Measurements from ENCODE around the gene TMIE.

The TMIE gene

DNA sequence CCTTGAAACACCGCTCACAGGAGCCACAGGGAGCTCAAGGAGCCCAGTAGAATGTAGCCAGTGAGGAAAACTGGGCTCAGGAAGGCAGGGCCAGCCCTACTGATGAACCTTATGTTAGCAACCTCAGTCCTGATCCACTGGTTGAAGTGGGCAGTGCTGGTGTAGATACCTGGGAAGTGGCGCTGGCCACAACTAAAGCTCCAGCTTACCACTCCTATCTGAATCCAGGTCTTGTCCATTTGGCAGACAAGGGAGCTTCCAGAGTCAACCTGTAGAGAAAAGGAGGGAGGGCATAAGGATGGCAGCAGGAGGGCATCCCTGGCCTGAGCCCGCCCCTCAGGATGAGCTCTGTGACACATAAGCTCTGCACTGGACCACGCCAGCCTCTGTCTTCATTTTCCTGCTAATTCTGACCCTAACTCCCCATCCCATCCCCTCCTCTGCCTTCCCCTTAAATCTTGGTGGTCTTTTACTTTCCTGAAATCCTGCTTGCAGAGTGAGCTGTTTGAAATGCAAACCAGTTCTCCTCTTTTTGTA, 18.6 kb downstream of the TMIE start:
- Histone ChIP-seq H3K27me3 (no peaks in the 10 kb centered on the region), H3K9me3 (no peaks in the 10 kb centered on the region), H3K4me2 (no peak overlapping the region), H4K20me1 (no peaks in the 10 kb centered on the region), H3K27ac (no peak overlapping the region), H3K4me1 (peaks cover 10% of the 10 kb centered on the region), H3K9ac (no peak overlapping the region), H3K4me3 (no peak overlapping the region), H3K36me3 (no peaks in the 10 kb centered on the region)
- TF ChIP-seq Cebpa-rat (IDR thresholded peaks at IDR 0.05), result no peak

DNA sequence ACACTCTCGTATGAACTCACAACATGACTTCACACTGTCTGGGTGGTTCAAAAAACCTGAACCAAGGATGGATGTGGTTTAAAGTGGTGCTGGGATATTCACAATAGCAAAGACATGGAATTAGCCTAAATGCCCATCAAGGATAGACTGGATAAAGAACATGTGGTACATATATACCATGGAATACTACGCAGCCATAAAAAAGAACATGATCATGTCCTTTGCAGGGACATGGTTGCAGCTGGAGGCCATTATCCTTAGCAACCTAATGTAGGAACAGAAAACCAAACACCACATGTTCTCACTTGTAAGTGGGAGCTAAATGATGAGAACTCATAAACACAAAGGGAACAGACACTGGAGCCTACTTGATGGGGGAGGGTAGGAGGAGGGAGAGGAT, 19.8 kb downstream of the TMIE start:
- Histone ChIP-seq H4K20me1 (no peaks in the 10 kb centered on the region), H3K4me1 (peaks cover 9% of the 10 kb centered on the region), H3K4me3 (no peak overlapping the region)

DNA sequence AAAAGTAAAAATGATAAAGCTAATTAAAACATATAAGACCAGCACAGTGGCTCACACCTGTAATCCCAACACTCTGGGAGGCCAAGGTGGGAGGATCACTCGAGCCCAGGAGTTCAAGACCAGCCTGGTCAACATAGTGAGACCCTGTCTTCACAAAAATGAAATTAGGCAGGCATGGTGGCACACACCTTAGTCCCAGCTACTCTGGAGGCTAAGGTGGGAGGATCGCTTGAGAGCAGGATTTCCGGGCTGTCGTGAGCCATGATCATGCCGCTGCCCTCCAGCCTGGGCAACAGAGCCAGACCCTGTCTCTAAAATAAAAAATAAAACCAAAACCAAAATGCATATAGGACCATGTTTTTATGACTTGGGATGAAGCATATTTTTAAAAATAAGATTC, 21.3 kb downstream of the TMIE start:
- TF ChIP-seq Cebpa-rat (IDR thresholded peaks at IDR 0.05), result no peak
- no peak overlapping the region for H3K27ac ChIP-seq
- H3K9ac ChIP-seq, result no peak overlapping the region
- no peaks in the 10 kb centered on the region for H4K20me1 ChIP-seq
- H3K36me3 ChIP-seq, result no peaks in the 10 kb centered on the region
- no peaks in the 10 kb centered on the region for H3K27me3 ChIP-seq
- no peak overlapping the region for H3K4me3 ChIP-seq
- no peak overlapping the region for H3K4me2 ChIP-seq
- H3K4me1 ChIP-seq, result no peaks in the 10 kb centered on the region
- no peaks in the 10 kb centered on the region for H3K9me3 ChIP-seq

More for the DNA sequence above, 19.8 kb downstream of the TMIE start:
- no peak overlapping the region for H3K4me2 ChIP-seq
- H3K27me3 ChIP-seq, result no peaks in the 10 kb centered on the region
- no peaks in the 10 kb centered on the region for H3K9me3 ChIP-seq
- no peaks in the 10 kb centered on the region for H3K36me3 ChIP-seq
- TF ChIP-seq Cebpa-rat (IDR thresholded peaks at IDR 0.05), result no peak
- no peak overlapping the region for H3K27ac ChIP-seq
- no peak overlapping the region for H3K9ac ChIP-seq

DNA sequence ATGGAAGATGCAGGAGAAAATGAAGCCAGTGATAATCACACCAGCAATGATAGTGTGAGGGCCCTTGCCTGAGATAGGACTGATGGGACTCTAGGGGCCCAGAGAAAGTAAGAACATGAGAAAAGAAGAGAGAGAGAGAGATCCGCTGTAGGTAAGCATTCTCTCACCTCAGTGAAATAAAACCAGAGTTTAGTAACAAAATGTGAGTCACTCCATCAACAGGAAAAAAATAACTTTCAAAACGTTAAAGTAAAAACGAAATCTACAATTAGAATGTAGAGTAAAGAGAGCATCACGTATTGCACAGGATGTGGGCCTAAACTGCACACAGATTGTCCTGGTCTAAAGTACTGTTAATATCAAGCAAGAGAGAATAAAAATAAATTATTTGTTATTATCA, 23.2 kb downstream of the TMIE start:
- H3K4me1 ChIP-seq, result no peaks in the 10 kb centered on the region
- no peaks in the 10 kb centered on the region for H3K27me3 ChIP-seq
- H3K9ac ChIP-seq, result no peak overlapping the region
- no peaks in the 10 kb centered on the region for H4K20me1 ChIP-seq
- H3K9me3 ChIP-seq, result no peaks in the 10 kb centered on the region
- no peak overlapping the region for H3K4me3 ChIP-seq
- H3K4me2 ChIP-seq, result no peak overlapping the region
- TF ChIP-seq Cebpa-rat (IDR thresholded peaks at IDR 0.05), result no peak
- H3K36me3 ChIP-seq, result no peaks in the 10 kb centered on the region
- H3K27ac ChIP-seq, result no peak overlapping the region

DNA sequence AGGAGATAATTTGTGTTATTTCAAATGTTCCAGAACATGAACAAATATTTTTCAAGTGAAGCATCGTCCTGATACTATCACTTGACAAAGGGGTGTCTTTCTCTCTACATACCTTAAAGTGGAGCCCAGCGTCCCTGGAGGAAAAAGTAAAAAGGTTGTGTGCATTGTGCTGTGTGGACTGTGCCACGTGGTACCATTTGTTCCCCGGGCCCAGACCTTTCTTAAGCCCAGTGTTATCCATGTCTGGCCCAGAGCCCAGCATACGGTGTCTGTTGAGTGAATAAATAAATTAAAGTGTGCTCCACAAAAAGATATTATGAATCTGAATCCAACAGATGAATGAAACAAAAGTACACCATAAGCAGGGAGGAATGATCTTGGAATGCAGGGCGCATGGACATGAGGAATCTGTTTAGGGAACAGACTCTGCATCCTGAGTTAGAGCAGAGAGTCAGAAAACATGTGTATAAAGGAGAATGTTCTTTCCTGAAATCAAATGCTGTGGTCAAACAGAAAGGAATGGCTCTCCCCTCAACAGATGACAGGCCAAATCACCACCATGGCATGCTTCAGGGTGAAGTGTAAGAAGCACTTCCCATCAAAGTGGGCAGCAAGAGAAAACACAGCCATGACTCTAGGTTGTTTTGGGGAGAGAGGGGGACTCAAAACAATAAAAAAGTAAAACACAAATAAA, 24.6 kb downstream of the TMIE start:
- Histone ChIP-seq H3K27ac (no peak overlapping the region), H3K36me3 (no peaks in the 10 kb centered on the region), H3K4me1 (no peaks in the 10 kb centered on the region), H3K4me2 (no peak overlapping the region), H3K27me3 (no peaks in the 10 kb centered on the region), H3K4me3 (no peak overlapping the region), H3K9me3 (no peaks in the 10 kb centered on the region), H3K9ac (no peak overlapping the region), H4K20me1 (no peaks in the 10 kb centered on the region)
- no peak for TF ChIP-seq Cebpa-rat (IDR thresholded peaks at IDR 0.05)

DNA sequence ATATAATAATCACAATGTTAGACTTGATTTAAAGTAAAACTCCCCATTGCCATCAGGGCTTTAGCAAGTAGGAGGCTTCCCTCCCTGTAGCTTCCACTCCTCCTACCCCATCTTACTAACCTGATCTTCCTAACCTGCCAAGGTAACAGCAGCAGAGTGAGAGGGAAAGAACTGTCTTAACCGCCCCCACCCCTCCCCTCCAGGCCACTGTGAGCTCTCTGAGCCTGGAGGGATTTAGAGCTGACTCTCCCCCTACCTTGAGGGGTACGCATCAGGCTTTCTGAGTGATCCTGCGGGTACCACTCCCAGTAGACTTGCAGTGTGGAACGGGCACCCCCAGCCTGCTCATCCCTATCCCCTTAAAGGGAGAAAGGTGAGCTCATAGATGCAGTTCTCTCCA, 27.8 kb downstream of the TMIE start:
- Histone ChIP-seq H3K27me3 (no peaks in the 10 kb centered on the region), H3K4me3 (no peak overlapping the region), H3K36me3 (no peaks in the 10 kb centered on the region), H3K9me3 (no peaks in the 10 kb centered on the region), H3K9ac (no peak overlapping the region), H4K20me1 (no peaks in the 10 kb centered on the region), H3K4me2 (no peak overlapping the region), H3K4me1 (no peaks in the 10 kb centered on the region), H3K27ac (no peak overlapping the region)
- no peak for TF ChIP-seq Cebpa-rat (IDR thresholded peaks at IDR 0.05)

DNA sequence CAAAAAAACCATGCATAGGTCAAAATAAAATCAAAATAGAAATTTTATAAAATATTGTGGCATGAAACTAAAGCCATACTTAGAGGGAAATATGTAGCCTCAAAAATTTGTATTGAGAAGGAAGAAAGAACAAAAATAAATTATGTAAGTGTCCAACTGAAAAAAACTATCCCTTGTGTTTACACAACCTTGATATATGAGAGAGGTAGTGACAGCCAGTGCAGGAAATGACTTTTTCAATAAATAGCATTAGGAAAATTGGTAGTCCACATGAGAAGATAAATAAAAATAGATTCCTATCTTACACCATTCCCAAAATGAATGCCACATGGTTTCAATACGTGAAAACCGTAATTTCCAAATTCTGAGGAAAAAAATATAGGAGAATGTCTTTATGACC, 29.6 kb downstream of the TMIE start:
- Histone ChIP-seq H3K27ac (no peak overlapping the region), H4K20me1 (no peaks in the 10 kb centered on the region), H3K4me2 (no peak overlapping the region), H3K36me3 (no peaks in the 10 kb centered on the region), H3K4me1 (no peaks in the 10 kb centered on the region), H3K9me3 (no peaks in the 10 kb centered on the region), H3K4me3 (no peak overlapping the region), H3K9ac (no peak overlapping the region), H3K27me3 (no peaks in the 10 kb centered on the region)
- no peak for TF ChIP-seq Cebpa-rat (IDR thresholded peaks at IDR 0.05)

DNA sequence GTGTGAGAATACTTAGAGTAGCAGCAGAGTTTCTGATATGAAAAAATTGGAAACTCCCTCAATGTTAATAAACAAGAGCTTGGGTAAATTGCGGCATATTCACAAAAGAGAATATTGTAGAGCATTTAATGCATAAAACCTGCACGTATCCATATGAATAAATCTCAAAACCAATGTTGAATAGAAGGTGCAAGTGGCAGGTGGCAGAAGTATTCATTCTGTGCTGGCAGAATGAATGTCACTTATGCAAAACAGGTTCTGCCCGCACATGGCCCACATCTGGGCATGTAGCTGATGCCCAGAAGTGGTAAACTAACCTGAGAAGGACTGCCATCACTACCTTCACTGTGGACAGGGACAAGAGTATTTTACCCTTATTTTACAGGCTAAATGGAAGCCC, 30.6 kb downstream of the TMIE start:
- Histone ChIP-seq H3K4me3 (no peak overlapping the region), H3K4me2 (no peak overlapping the region), H3K27me3 (no peaks in the 10 kb centered on the region), H3K9ac (no peak overlapping the region), H3K27ac (no peak overlapping the region), H3K36me3 (no peaks in the 10 kb centered on the region), H3K4me1 (no peaks in the 10 kb centered on the region), H3K9me3 (no peaks in the 10 kb centered on the region), H4K20me1 (no peaks in the 10 kb centered on the region)
- TF ChIP-seq Cebpa-rat (IDR thresholded peaks at IDR 0.05), result no peak

DNA sequence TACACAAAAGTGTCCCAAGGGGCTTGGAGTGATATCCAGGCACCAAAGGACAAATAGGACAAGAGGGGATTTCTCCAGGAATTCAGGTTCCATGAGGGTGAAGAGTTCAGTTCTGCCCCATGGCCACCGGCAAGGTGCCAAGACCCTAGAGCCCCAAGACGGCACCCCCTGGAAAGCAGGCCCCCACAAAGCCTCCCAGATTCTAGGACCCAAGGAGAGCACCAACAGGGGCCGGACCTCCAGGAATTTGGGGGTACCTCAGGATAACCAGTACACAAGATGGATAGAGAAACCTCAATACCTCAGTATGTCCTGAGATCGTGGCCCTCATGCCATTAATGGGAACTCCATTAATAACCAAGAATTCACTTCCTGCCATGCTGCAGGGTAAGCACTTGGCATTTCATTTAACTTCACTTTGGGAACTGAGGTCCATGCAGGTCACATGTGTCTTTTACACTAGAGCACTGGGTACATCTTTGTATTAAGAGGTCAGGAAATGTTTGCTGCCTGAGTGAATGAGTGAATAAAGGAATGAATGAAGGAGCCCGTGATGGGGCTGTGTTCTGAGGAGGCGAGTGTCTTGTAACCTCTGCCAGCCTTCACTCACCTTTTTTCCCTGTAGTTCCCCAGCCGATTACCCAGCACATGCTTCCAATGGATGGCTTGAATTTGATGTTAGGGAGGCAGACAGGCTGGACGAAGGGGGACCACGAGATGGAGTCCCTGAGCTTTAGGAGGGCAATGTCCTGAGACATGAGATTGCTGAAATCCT, 32.0 kb downstream of the TMIE start:
- Histone ChIP-seq H4K20me1 (no peaks in the 10 kb centered on the region), H3K9ac (no peak overlapping the region), H3K4me2 (no peak overlapping the region), H3K27ac (no peak overlapping the region), H3K4me3 (no peak overlapping the region), H3K27me3 (no peaks in the 10 kb centered on the region), H3K4me1 (no peaks in the 10 kb centered on the region; the same call in 1 of the 2 replicates), H3K36me3 (no peaks in the 10 kb centered on the region), H3K9me3 (no peaks in the 10 kb centered on the region)
- TF ChIP-seq Cebpa-rat (IDR thresholded peaks at IDR 0.05), result no peak

DNA sequence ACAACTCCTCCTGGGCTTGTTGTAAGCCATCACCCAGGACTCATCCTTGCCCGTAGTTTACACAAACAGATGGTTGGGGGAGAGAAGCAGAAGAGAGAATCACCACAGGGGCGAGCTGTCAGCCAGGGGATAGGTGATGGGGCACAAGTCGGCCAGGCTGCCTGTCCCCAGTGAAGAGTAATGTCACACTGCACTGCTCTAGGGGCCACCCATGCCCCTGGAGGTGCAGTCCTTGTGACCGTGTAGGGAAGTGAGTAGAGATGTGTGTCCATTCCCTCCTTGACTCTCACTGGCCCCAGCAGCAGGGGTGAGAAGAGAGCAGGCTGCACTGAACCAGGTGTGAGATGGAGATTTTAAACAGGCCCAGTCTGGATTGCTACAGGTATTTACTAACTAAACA, 33.6 kb downstream of the TMIE start:
- Histone ChIP-seq H3K9me3 (no peaks in the 10 kb centered on the region), H3K36me3 (no peaks in the 10 kb centered on the region), H3K9ac (no peak overlapping the region), H3K4me2 (no peak overlapping the region), H3K4me1 (no peaks in the 10 kb centered on the region; the same call in 1 of the 2 replicates), H4K20me1 (no peaks in the 10 kb centered on the region), H3K4me3 (no peak overlapping the region), H3K27ac (no peak overlapping the region), H3K27me3 (no peaks in the 10 kb centered on the region)
- no peak for TF ChIP-seq Cebpa-rat (IDR thresholded peaks at IDR 0.05)
